Measurements from ENCODE around the gene CCDC197.

The CCDC197 gene

DNA sequence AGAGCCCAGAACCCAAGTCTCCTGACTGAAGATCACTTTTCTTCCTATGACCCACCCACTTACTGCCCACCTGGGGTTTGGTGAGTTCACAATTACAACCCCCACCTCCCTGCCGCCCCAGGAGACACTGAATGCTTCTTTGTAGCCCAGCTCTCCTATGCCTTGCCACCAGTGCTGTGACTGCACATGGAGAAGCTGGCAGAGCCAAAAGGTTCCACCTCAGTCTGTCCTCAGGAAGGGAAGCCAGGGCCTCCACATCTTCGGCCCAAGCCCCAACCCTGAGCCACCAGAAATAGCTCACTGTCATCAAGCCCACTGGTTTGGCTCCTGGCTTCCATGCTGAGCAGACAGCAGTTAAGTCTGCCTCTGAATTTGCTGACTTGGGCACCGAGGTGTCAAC, 54.7 kb downstream of the CCDC197 start:
- TF ChIP-seq EZH2phosphoT487 (IDR thresholded peaks at IDR 0.05; ENCODE audit: borderline replicate concordance) = no peak
- TF ChIP-seq, protein P1, sequence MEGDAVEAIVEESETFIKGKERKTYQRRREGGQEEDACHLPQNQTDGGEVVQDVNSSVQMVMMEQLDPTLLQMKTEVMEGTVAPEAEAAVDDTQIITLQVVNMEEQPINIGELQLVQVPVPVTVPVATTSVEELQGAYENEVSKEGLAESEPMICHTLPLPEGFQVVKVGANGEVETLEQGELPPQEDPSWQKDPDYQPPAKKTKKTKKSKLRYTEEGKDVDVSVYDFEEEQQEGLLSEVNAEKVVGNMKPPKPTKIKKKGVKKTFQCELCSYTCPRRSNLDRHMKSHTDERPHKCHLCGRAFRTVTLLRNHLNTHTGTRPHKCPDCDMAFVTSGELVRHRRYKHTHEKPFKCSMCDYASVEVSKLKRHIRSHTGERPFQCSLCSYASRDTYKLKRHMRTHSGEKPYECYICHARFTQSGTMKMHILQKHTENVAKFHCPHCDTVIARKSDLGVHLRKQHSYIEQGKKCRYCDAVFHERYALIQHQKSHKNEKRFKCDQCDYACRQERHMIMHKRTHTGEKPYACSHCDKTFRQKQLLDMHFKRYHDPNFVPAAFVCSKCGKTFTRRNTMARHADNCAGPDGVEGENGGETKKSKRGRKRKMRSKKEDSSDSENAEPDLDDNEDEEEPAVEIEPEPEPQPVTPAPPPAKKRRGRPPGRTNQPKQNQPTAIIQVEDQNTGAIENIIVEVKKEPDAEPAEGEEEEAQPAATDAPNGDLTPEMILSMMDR (conservative IDR thresholded peaks at IDR 0.05; ENCODE audit: low read length) = no peak
- Histone ChIP-seq H3K9me3 (ENCODE audit: insufficient read depth, low read depth, low read length) (no peaks in the 10 kb centered on the region), H2AFZ (ENCODE audit: low read length) (no peak overlapping the region), H4K20me1 (ENCODE audit: insufficient read depth, low read length, poor library complexity, severe bottlenecking) (no peaks in the 10 kb centered on the region), H3K9ac (ENCODE audit: low read depth, low read length, poor library complexity, severe bottlenecking) (no peak overlapping the region), H3K4me2 (ENCODE audit: low read depth, low read length, poor library complexity, severe bottlenecking) (no peak overlapping the region), H3K36me3 (ENCODE audit: insufficient read depth, low read length) (peaks cover 95% of the 10 kb centered on the region; the same call in 1 of the 2 replicates), H3K9me2 (replicated peaks; ENCODE audit: low read depth, low read length) (no peaks in the 10 kb centered on the region), H3K79me2 (ENCODE audit: insufficient read depth, low read length) (no peaks in the 10 kb centered on the region), H3K4me1 (ENCODE audit: insufficient read depth, low read length, poor library complexity, severe bottlenecking) (no peaks in the 10 kb centered on the region), H3K27me3 (ENCODE audit: insufficient read depth, low read length, poor library complexity, severe bottlenecking) (no peaks in the 10 kb centered on the region), H3F3A (ENCODE audit: low read depth) (no peaks in the 10 kb centered on the region), H3K4me3 (ENCODE audit: low read length, poor library complexity, severe bottlenecking) (no peak overlapping the region)

DNA sequence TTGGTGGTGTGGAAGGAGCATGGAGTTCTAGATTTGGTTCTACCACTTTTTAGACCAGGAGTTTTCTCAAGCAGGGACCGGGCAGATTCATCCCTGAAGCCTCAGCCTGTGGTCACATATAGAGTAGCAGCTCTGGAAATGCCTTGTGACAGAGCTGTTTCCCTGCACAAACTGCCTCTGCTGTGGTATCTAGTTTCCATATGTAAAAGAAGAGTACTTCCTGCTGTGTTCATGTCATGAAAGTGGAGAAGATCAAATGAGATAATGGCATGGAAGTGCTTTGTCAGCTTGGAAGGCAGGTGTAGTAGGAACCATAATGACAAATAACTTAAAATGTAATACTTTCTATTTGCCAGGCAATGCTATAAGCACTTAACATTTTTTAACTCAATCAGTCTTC, 55.1 kb downstream of the CCDC197 start:
- Histone ChIP-seq H3K9me3 (ENCODE audit: insufficient read depth, low read depth, low read length) (no peaks in the 10 kb centered on the region), H3K4me1 (ENCODE audit: insufficient read depth, low read length, poor library complexity, severe bottlenecking) (no peaks in the 10 kb centered on the region), H3K79me2 (ENCODE audit: insufficient read depth, low read length) (no peaks in the 10 kb centered on the region), H3K4me2 (ENCODE audit: low read depth, low read length, poor library complexity, severe bottlenecking) (no peak overlapping the region), H3K27me3 (ENCODE audit: insufficient read depth, low read length, poor library complexity, severe bottlenecking) (no peaks in the 10 kb centered on the region), H4K20me1 (ENCODE audit: insufficient read depth, low read length, poor library complexity, severe bottlenecking) (no peaks in the 10 kb centered on the region), H2AFZ (ENCODE audit: low read length) (no peak overlapping the region), H3K9ac (ENCODE audit: low read depth, low read length, poor library complexity, severe bottlenecking) (no peak overlapping the region), H3K9me2 (replicated peaks; ENCODE audit: low read depth, low read length) (no peaks in the 10 kb centered on the region), H3F3A (ENCODE audit: low read depth) (no peaks in the 10 kb centered on the region), H3K36me3 (ENCODE audit: insufficient read depth, low read length) (peaks cover 95% of the 10 kb centered on the region), H3K4me3 (ENCODE audit: low read length, poor library complexity, severe bottlenecking) (no peak overlapping the region)
- no peak for TF ChIP-seq EZH2phosphoT487 (IDR thresholded peaks at IDR 0.05; ENCODE audit: borderline replicate concordance)
- TF ChIP-seq, protein P1 (conservative IDR thresholded peaks at IDR 0.05; ENCODE audit: low read length) = no peak

DNA sequence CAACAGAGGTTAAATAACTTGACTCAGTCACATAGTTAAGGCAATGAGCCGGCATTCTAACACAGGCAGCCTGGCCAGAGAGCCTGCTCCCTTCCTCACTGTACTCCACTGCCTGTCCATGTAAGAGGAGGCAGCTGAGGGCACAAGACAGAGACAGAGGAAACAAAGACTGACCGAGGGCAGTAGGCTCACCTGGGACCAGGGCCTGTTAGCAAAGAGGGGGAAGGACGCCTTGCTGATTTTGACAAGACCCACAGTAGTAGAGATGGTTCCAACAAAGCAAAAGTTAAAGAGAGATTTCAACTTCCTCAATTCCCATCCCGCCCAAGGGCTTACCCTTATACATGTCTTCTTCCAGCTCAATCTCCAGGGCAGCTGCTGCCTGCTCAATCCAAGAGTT, 55.6 kb downstream of the CCDC197 start:
- TF ChIP-seq EZH2phosphoT487 (IDR thresholded peaks at IDR 0.05; ENCODE audit: borderline replicate concordance) = no peak
- TF ChIP-seq, protein P1 (conservative IDR thresholded peaks at IDR 0.05; ENCODE audit: low read length) = no peak
- Histone ChIP-seq H3K4me3 (ENCODE audit: low read length, poor library complexity, severe bottlenecking) (no peak overlapping the region), H3K9ac (ENCODE audit: low read depth, low read length, poor library complexity, severe bottlenecking) (no peak overlapping the region), H4K20me1 (ENCODE audit: insufficient read depth, low read length, poor library complexity, severe bottlenecking) (no peaks in the 10 kb centered on the region), H3K9me3 (ENCODE audit: insufficient read depth, low read depth, low read length) (no peaks in the 10 kb centered on the region), H3F3A (ENCODE audit: low read depth) (no peaks in the 10 kb centered on the region), H3K4me2 (ENCODE audit: low read depth, low read length, poor library complexity, severe bottlenecking) (no peak overlapping the region), H3K27me3 (ENCODE audit: insufficient read depth, low read length, poor library complexity, severe bottlenecking) (no peaks in the 10 kb centered on the region), H3K36me3 (ENCODE audit: insufficient read depth, low read length) (peaks cover 95% of the 10 kb centered on the region), H3K79me2 (ENCODE audit: insufficient read depth, low read length) (no peaks in the 10 kb centered on the region), H3K9me2 (replicated peaks; ENCODE audit: low read depth, low read length) (no peaks in the 10 kb centered on the region), H3K4me1 (ENCODE audit: insufficient read depth, low read length, poor library complexity, severe bottlenecking) (no peaks in the 10 kb centered on the region), H2AFZ (ENCODE audit: low read length) (no peak overlapping the region)

All from Loucy (cell line).